ENCODE results near the gene NMT1.
A peak's percentile ranks its signal among the peaks of the same experiment; 100 is the strongest.

NMT1 gene

DNA sequence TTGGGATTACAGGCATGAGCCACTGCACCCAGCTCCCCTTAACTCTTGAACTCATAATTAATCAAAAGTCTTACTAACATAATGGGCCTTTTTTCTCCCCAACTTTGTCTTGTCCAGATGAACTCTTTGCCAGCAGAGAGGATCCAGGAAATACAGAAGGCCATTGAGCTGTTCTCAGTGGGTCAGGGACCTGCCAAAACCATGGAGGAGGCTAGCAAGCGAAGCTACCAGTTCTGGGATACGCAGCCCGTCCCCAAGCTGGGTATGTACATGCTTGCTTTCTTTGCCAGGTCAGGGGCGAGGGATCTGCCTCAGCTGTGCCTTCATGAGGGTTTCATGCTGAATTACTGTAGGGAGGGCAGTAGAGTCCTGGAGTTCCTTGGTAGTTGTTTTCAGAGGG lies 25.3 kb downstream of the NMT1 start:
- Histone ChIP-seq H3K9ac (ENCODE audit: low read depth, low read length) (no peak overlapping the region), H3K4me3 (ENCODE audit: low read depth, low read length) (no peak overlapping the region), H3K27me3 (ENCODE audit: control insufficient read depth, insufficient read depth, low read length) (no peaks in the 10 kb centered on the region), H3K9me3 (ENCODE audit: control insufficient read depth, insufficient read depth, low read length) (no peaks in the 10 kb centered on the region), H3K27ac (ENCODE audit: low read depth, low read length) (no peak overlapping the region), H3K4me1 (ENCODE audit: control insufficient read depth, insufficient read depth, low read length) (peaks cover 12% of the 10 kb centered on the region), H3K36me3 (ENCODE audit: control insufficient read depth, insufficient read depth, low read length) (peaks cover 85% of the 10 kb centered on the region)

DNA sequence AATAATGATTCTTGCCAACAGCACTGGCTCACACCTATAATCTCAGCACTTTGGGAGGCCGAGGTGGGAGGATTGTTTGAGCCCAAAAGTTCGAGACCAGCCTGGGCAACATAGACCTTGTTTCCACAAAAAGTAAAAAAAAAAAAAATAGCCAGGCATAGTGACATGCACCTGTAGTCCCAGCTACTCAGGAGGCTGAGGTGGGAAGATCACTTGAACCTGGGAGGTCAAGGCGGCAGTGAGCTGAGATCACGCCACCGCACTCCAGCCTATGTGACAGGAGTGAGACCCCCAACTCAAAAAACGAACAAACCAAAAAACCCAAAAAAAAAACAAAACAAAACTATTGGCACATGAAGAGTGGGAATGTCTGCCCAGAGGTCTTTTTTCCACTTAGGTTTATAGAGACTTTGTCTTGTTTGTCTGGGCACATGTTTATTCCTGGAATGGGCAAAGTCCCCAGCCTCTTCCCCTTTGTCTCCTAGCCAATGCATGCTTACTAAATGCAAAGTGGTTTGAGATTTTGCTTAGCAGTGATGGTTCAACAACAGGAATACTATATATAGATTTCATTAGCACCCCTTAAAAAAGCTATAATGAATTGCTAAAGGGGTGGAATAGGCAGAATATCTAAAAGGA lies 25.9 kb downstream of the NMT1 start:
- Histone ChIP-seq H3K27ac (ENCODE audit: low read depth, low read length) (no peak overlapping the region), H3K4me1 (ENCODE audit: control insufficient read depth, insufficient read depth, low read length) (peaks cover 12% of the 10 kb centered on the region), H3K4me3 (ENCODE audit: low read depth, low read length) (no peak overlapping the region), H3K9me3 (ENCODE audit: control insufficient read depth, insufficient read depth, low read length) (no peaks in the 10 kb centered on the region), H3K27me3 (ENCODE audit: control insufficient read depth, insufficient read depth, low read length) (no peaks in the 10 kb centered on the region), H3K9ac (ENCODE audit: low read depth, low read length) (no peak overlapping the region), H3K36me3 (ENCODE audit: control insufficient read depth, insufficient read depth, low read length) (peaks cover 85% of the 10 kb centered on the region)

DNA sequence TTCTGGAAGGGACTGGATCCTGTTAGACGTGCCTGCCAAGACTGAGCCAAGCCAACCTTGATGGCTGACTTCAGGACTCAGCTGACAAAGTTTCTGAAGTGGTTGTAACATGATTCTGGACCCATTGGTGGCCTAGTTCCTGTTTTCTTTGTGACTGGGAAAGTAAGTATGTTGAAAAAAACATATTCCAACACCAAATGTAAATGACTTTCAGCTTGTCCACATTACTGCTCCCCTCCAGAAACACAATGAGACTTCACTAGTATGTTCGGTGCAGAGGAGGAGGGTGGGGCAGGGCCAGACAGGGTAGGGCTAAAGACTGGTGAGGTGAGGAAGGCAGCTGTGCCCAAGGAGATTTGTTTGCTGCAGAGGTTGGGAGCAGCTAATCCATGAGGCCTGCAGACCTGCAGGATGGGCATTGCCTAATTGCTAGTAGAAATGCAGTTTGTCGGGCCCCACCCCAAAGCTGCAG lies 26.4 kb downstream of the NMT1 start:
- Histone ChIP-seq H3K4me3 (ENCODE audit: low read depth, low read length) (no peak overlapping the region), H3K27me3 (ENCODE audit: control insufficient read depth, insufficient read depth, low read length) (no peaks in the 10 kb centered on the region), H3K27ac (ENCODE audit: low read depth, low read length) (no peak overlapping the region), H3K9me3 (ENCODE audit: control insufficient read depth, insufficient read depth, low read length) (no peaks in the 10 kb centered on the region), H3K9ac (ENCODE audit: low read depth, low read length) (no peak overlapping the region), H3K36me3 (ENCODE audit: control insufficient read depth, insufficient read depth, low read length) (peaks cover 83% of the 10 kb centered on the region), H3K4me1 (ENCODE audit: control insufficient read depth, insufficient read depth, low read length) (peaks cover 12% of the 10 kb centered on the region)

DNA sequence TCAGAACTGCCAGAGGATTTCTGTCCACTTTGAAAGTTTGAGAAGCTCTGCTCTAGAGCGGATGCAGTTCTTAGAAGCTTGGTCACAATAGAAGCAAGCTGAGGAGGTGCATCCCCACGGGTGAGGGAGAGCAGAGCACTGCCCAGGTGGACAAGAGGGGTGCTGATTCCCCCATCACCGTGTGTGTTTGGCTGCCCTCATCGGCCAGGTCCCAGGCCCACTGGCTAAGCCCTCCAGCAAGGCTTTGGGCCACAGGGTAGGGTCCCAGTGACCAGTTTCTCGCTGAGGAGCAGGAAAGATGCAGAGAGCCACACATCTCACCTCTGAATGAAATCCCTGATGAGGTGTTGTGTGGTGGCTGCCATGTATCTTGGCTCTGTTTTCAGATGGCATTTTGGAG lies 26.9 kb downstream of the NMT1 start:
- Histone ChIP-seq H3K9ac (ENCODE audit: low read depth, low read length) (no peak overlapping the region), H3K36me3 (ENCODE audit: control insufficient read depth, insufficient read depth, low read length) (peaks cover 85% of the 10 kb centered on the region), H3K27me3 (ENCODE audit: control insufficient read depth, insufficient read depth, low read length) (no peaks in the 10 kb centered on the region), H3K4me1 (ENCODE audit: control insufficient read depth, insufficient read depth, low read length) (peaks cover 12% of the 10 kb centered on the region), H3K4me3 (ENCODE audit: low read depth, low read length) (no peak overlapping the region), H3K9me3 (ENCODE audit: control insufficient read depth, insufficient read depth, low read length) (no peaks in the 10 kb centered on the region), H3K27ac (ENCODE audit: low read depth, low read length) (no peak overlapping the region)

DNA sequence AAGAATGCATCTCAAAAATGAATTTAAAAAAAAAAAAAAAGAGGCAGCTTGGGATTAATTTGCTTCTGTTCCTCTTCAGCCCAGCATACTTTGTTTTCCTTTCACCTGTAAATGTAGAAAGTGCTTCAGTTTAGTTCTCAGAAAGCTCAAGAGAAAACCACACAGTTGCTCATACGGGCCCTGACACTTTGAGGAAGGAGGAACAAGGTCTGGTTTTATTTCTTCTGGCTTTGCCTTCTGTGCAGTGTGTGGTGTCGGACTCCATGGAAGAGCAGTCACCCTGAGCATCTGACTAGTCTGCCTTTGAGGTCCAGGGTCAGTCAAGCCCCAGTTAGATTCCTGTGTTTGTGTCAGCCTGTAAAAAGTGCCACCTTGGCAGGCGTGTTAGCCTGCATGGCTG lies 27.6 kb downstream of the NMT1 start:
- Histone ChIP-seq H3K27me3 (ENCODE audit: control insufficient read depth, insufficient read depth, low read length) (no peaks in the 10 kb centered on the region), H3K4me3 (ENCODE audit: low read depth, low read length) (no peak overlapping the region), H3K27ac (ENCODE audit: low read depth, low read length) (no peak overlapping the region), H3K9me3 (ENCODE audit: control insufficient read depth, insufficient read depth, low read length) (no peaks in the 10 kb centered on the region), H3K36me3 (ENCODE audit: control insufficient read depth, insufficient read depth, low read length) (peaks cover 85% of the 10 kb centered on the region), H3K4me1 (ENCODE audit: control insufficient read depth, insufficient read depth, low read length) (peaks cover 12% of the 10 kb centered on the region), H3K9ac (ENCODE audit: low read depth, low read length) (no peak overlapping the region)

DNA sequence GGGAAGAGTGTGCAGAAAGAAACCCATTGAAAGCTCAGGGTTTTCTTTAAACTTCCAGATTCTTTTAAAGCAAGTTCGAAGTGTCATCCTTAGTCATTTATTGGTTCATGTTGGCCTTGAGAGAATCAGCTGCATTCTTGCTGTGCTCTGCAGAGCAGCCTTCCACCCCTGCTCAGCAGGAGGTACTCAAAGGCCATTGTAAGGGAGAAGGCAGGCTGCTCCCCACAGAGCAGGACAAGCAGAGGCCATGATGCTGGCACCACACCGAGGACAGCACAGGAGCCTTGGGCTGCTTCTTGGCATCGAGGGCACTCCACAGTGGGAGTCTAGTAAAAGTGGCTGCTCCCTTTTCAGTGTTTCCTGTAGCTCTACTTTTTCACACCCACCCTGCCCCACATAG lies 29.6 kb downstream of the NMT1 start:
- Histone ChIP-seq H3K4me3 (ENCODE audit: low read depth, low read length) (peak overlapping the region; percentile 10; the same call in 1 of the 2 replicates), H3K36me3 (ENCODE audit: control insufficient read depth, insufficient read depth, low read length) (peaks cover 80% of the 10 kb centered on the region), H3K9ac (ENCODE audit: low read depth, low read length) (no peak overlapping the region), H3K27me3 (ENCODE audit: control insufficient read depth, insufficient read depth, low read length) (no peaks in the 10 kb centered on the region), H3K9me3 (ENCODE audit: control insufficient read depth, insufficient read depth, low read length) (no peaks in the 10 kb centered on the region), H3K4me1 (ENCODE audit: control insufficient read depth, insufficient read depth, low read length) (peaks cover 12% of the 10 kb centered on the region), H3K27ac (ENCODE audit: low read depth, low read length) (peak overlapping the region; percentile 83)

DNA sequence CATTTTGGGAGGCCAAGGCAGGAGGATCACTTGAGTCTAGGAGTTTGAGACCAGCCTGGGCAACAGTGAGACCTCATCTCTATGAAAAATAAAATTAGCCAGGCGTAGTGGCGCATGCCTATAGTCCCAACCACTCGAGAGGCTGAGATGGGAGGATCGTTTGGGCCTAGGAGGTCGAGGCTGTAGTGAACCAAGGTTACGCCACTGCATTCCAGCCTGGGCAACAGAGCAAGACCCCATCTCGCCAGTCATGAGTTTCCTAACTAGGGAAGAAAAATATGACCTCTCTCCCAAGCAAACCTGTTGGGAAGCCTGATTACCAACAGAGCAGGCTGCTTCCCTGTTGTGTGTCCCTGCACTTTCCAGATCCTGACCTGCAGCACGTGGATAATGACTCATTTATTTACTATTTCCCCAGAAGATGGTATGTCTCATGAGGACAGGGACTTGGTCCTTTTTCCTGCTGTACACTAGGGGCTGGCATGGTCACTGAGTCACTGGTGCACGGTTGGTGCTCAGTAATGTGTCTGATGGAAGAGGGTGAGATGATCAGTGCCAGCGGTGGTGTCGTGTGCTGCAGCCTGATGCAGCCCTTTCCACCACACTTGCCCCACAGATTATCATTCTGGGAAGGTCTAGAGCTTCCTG lies 30.8 kb downstream of the NMT1 start:
- H3K27ac ChIP-seq (ENCODE audit: low read depth, low read length): no peak overlapping the region

DNA sequence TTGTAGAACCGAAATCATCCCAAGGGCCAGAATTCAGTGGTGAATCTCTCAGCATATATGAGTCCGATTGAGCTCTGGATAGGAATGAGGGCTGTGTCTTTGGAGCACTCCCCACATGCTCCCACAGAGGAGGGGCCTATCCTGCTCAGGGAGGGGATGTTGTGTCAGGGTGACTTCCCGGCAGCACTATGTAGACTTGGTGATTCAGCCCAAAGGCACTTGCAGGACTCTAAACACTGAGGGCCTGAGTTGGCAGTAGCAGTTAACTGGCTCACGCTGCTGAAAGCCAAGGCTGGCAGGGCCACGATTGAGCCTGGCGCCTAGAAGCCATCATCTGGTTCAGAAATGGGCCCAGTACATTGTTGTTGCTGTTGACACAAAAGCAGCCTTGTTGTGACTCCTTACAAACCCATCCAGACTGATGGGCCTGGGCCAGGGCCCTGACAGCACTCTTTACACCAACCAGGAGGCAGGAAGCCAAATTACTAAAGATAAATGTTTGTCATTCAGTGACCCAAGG lies 31.9 kb downstream of the NMT1 start:
- H3K9ac ChIP-seq (ENCODE audit: low read depth, low read length): no peak overlapping the region
- H3K9me3 ChIP-seq (ENCODE audit: control insufficient read depth, insufficient read depth, low read length): no peaks in the 10 kb centered on the region
- H3K4me3 ChIP-seq (ENCODE audit: low read depth, low read length): no peak overlapping the region
- peaks cover 12% of the 10 kb centered on the region for H3K4me1 ChIP-seq (ENCODE audit: control insufficient read depth, insufficient read depth, low read length)
- H3K27ac ChIP-seq (ENCODE audit: low read depth, low read length): no peak overlapping the region
- peaks cover 83% of the 10 kb centered on the region for H3K36me3 ChIP-seq (ENCODE audit: control insufficient read depth, insufficient read depth, low read length)
- no peaks in the 10 kb centered on the region for H3K27me3 ChIP-seq (ENCODE audit: control insufficient read depth, insufficient read depth, low read length)

More for the DNA sequence above, 30.8 kb downstream of the NMT1 start:
- Histone ChIP-seq H3K36me3 (ENCODE audit: control insufficient read depth, insufficient read depth, low read length) (peaks cover 83% of the 10 kb centered on the region), H3K4me1 (ENCODE audit: control insufficient read depth, insufficient read depth, low read length) (peaks cover 12% of the 10 kb centered on the region), H3K27me3 (ENCODE audit: control insufficient read depth, insufficient read depth, low read length) (no peaks in the 10 kb centered on the region), H3K4me3 (ENCODE audit: low read depth, low read length) (no peak overlapping the region), H3K9ac (ENCODE audit: low read depth, low read length) (no peak overlapping the region), H3K9me3 (ENCODE audit: control insufficient read depth, insufficient read depth, low read length) (no peaks in the 10 kb centered on the region)

DNA sequence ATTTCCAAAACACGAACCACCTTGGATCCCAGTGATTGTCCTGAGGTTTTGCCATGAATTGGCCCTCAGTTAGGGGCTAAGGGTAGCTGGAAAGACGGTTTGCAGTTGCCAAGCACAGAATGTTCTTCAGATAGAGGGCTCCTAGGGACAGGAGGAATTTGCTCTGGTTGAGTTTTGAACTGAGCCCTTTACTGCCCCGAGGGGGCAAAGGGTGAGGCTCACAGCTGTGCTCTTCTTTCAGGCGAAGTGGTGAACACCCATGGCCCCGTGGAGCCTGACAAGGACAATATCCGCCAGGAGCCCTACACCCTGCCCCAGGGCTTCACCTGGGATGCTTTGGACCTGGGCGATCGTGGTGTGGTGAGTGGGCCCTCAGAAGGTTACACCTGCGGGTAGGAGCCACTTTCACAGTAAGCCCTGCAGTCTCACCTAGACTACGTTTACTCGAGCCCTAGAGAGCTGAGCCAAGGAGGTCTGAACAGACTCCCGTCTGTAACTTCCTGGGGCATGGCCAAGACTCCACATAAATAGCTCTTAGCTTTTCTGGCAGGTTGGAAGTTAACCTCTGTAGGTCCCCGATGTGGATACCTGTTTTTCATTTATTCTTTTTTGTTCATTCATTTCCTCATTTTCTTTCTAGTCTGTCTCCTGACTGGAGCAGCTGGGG lies 32.5 kb downstream of the NMT1 start:
- no peak overlapping the region for H3K9ac ChIP-seq (ENCODE audit: low read depth, low read length)
- H3K27me3 ChIP-seq (ENCODE audit: control insufficient read depth, insufficient read depth, low read length): no peaks in the 10 kb centered on the region
- no peak overlapping the region for H3K4me3 ChIP-seq (ENCODE audit: low read depth, low read length)
- peaks cover 12% of the 10 kb centered on the region for H3K4me1 ChIP-seq (ENCODE audit: control insufficient read depth, insufficient read depth, low read length)
- H3K27ac ChIP-seq (ENCODE audit: low read depth, low read length): no peak overlapping the region
- H3K36me3 ChIP-seq (ENCODE audit: control insufficient read depth, insufficient read depth, low read length): peaks cover 85% of the 10 kb centered on the region
- H3K9me3 ChIP-seq (ENCODE audit: control insufficient read depth, insufficient read depth, low read length): no peaks in the 10 kb centered on the region

DNA sequence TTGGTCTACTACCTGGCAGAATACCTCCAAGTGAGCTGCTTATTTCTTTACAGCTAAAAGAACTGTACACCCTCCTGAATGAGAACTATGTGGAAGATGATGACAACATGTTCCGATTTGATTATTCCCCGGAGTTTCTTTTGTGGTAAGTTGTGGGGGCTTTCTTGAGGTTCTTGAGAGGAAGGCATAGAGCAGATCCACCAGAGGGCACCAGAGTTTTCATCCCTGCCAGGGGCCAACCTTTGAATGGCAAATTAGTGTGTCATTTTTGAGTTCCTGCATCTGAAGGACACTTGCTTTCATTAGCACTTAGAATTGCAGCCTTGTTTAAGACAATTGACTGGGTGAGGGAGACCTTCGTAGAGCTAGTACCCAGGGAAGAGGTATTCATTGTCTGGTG lies 35.0 kb downstream of the NMT1 start:
- Histone ChIP-seq H3K9me3 (ENCODE audit: control insufficient read depth, insufficient read depth, low read length) (no peaks in the 10 kb centered on the region), H3K9ac (ENCODE audit: low read depth, low read length) (no peak overlapping the region), H3K27ac (ENCODE audit: low read depth, low read length) (no peak overlapping the region), H3K4me1 (ENCODE audit: control insufficient read depth, insufficient read depth, low read length) (no peaks in the 10 kb centered on the region), H3K27me3 (ENCODE audit: control insufficient read depth, insufficient read depth, low read length) (no peaks in the 10 kb centered on the region), H3K4me3 (ENCODE audit: low read depth, low read length) (no peak overlapping the region), H3K36me3 (ENCODE audit: control insufficient read depth, insufficient read depth, low read length) (peaks cover 83% of the 10 kb centered on the region)

DNA sequence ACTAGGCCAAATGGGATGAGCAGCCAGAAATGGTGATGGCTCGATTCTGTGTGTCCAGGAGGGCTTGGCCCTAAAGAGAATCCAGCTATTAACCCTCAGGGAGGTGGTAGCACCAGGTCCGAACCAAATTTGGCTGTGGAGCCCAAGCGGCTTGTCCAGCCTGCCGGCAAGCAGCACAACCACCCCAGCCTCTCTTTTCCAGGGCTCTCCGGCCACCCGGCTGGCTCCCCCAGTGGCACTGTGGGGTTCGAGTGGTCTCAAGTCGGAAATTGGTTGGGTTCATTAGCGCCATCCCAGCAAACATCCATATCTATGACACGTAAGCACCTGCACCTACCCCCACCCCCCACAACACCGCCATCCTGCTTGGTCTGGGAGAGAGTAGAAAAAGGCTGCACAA lies 35.8 kb downstream of the NMT1 start:
- Histone ChIP-seq H3K4me3 (ENCODE audit: low read depth, low read length) (no peak overlapping the region), H3K27ac (ENCODE audit: low read depth, low read length) (no peak overlapping the region), H3K9ac (ENCODE audit: low read depth, low read length) (no peak overlapping the region), H3K4me1 (ENCODE audit: control insufficient read depth, insufficient read depth, low read length) (no peaks in the 10 kb centered on the region), H3K27me3 (ENCODE audit: control insufficient read depth, insufficient read depth, low read length) (no peaks in the 10 kb centered on the region), H3K36me3 (ENCODE audit: control insufficient read depth, insufficient read depth, low read length) (peaks cover 83% of the 10 kb centered on the region), H3K9me3 (ENCODE audit: control insufficient read depth, insufficient read depth, low read length) (no peaks in the 10 kb centered on the region)
